Panc1 (cell line): ENCODE measurements around the gene COL16A1. TPM values are rescaled to one million over a fixed set of nuclear protein-coding genes. Genes with fewer than 3 reads are reported as not detected.

Experiments used
- ATAC-seq: fragments of 200-7000 bp; cut with Tn5 transposase; 2 replicates; pipeline ENCODE4 v1.9.1; 2020; ENCODE audit warnings: mild to moderate bottlenecking, moderate library complexity
- BruUV-seq: library from RNA; stranded (reverse); fragments of 400-500 nt; replicated peaks from 2 replicates; lab custom pipeline; 2021; lab: Mats Ljungman, UMichigan
- CTCF ChIA-PET: fragments of 300-600 bp; sonication (Branson Sonifier 250); formaldehyde crosslinking; loops from one replicate; lab custom pipeline; 2022; ENCODE audit warnings: antibody characterized with exemption; lab: Charles Lee
- POLR2A ChIA-PET: fragments of 300-600 bp; sonication (Branson Sonifier 250); formaldehyde crosslinking; loops from one replicate; lab custom pipeline; 2022; ENCODE audit warnings: antibody characterized with exemption; lab: Charles Lee
- DNase-seq: peaks from one replicate; pipeline ENCODE4 v3.0.0-alpha.2; 2010; ENCODE audit warnings: low read depth, low spot score
- H3K27ac ChIP-seq: 2 replicates; pipeline ENCODE4 v1.5.1; 2011; ENCODE audit warnings: mild to moderate bottlenecking, low read length, inconsistent platforms
- H3K27me3 ChIP-seq: fragments of 200-500 bp; sonication (Bioruptor generic); 2 replicates; pipeline ENCODE4 v1.6.0; 2014; ENCODE audit warnings: low read length, inconsistent platforms; ENCODE audit not compliant: control insufficient read depth, insufficient read depth
- H3K36me3 ChIP-seq: fragments of 200-500 bp; sonication (Bioruptor generic); 2 replicates; pipeline ENCODE4 v1.5.1; 2014; ENCODE audit warnings: inconsistent platforms, mild to moderate bottlenecking, low read length, moderate library complexity; ENCODE audit not compliant: control insufficient read depth, insufficient read depth
- H3K4me1 ChIP-seq: 2 replicates; pipeline ENCODE4 v1.5.1; 2011; ENCODE audit warnings: inconsistent platforms, mild to moderate bottlenecking, low read length, moderate library complexity; ENCODE audit not compliant: control insufficient read depth, insufficient read depth
- H3K4me3 ChIP-seq, 2 experiments: 2 replicates each; pipeline ENCODE4 v1.5.1; 2011 to 2012; ENCODE audit warnings: low read depth in 2 of 2, low read length in 2 of 2, mild to moderate bottlenecking in 2 of 2, inconsistent platforms in 1 of 2, moderate library complexity in 1 of 2
- H3K9me3 ChIP-seq: fragments of 200-500 bp; sonication (Bioruptor generic); 2 replicates; pipeline ENCODE4 v1.5.1; 2014; ENCODE audit warnings: low read depth, mild to moderate bottlenecking, inconsistent platforms, low read length, moderate library complexity; ENCODE audit not compliant: control insufficient read depth, insufficient read depth
- POLR2AphosphoS5 ChIP-seq: IDR thresholded peaks from 2 replicates; pipeline ENCODE4 v1.6.1; 2012; ENCODE audit warnings: mild to moderate bottlenecking, low read depth, low read length, moderate library complexity
- SIN3A ChIP-seq: IDR thresholded peaks from 2 replicates; pipeline ENCODE4 v1.6.1; 2012; ENCODE audit warnings: low read depth, mild to moderate bottlenecking, low read length, moderate library complexity, borderline replicate concordance; ENCODE audit not compliant: insufficient read depth
- TCF7L2 ChIP-seq: IDR thresholded peaks from 2 replicates; pipeline ENCODE4 v1.6.1; 2011; ENCODE audit warnings: mild to moderate bottlenecking, low read depth, low read length, inconsistent platforms
- in situ Hi-C: cut with HindIII; loops from 2 replicates; pipeline ENCODE4 v1.10.0; 2016; ENCODE audit warnings: low sequenced_read_pairs, low pct_unique_long_range_greater_than_20kb
- intact Hi-C: fragments of 100-400 bp; cut with micrococcal nuclease; formaldehyde crosslinking; loops from one replicate; pipeline ENCODE4 v1.10.0; 2022; ENCODE audit not compliant: unreplicated experiment
- total RNA-seq: library from RNA; stranded (reverse); gene quantifications from one replicate; pipeline ENCODE4 v1.2.1, GENCODE V29; 2021; ENCODE audit not compliant: unreplicated experiment
- TF ChIP-seq, protein P1 (sequence below): fragments of 450-650 bp; IDR thresholded peaks from 2 replicates; pipeline ENCODE4 v1.5.1; 2017; ENCODE audit warnings: mild to moderate bottlenecking
- TF ChIP-seq, protein P2 (sequence below), 2 experiments: IDR thresholded peaks; 2 replicates each; pipeline ENCODE4 v1.6.1; 2011 to 2012; ENCODE audit warnings: low read depth in 2 of 2, control low read depth in 1 of 2, low read length in 1 of 2, mild to moderate bottlenecking in 1 of 2, moderate library complexity in 1 of 2; ENCODE audit not compliant: insufficient read depth in 1 of 2

The COL16A1 gene
- total RNA-seq, 1 experiment from 2014 or later, result 7.6 TPM

- intact Hi-C loops, result no loop called here
- BruUV-seq, result no TSS peak
- Histone ChIP-seq H3K27ac (no peak overlapping the region), H3K9me3 (no peaks in the 10 kb centered on the region), H3K4me3 (no peak overlapping the region), H3K4me1 (no peaks in the 10 kb centered on the region), H3K36me3 (no peaks in the 10 kb centered on the region), H3K27me3 (no peaks in the 10 kb centered on the region)
- CTCF ChIA-PET, result no interaction called here
- in situ Hi-C loops, result no loop called here
- ATAC-seq (no peak), DNase-seq (no peak)
- POLR2A ChIA-PET, result interaction anchor here (0.6 to 1.0 kb wide), 3 partner anchors 17 to 599 kb away, joined by 3 to 8 read pairs (median 4); no protein-coding TSS in a partner anchor
- no peak for TF ChIP-seq TCF7L2
- no peak for TF ChIP-seq POLR2AphosphoS5
- TF ChIP-seq, protein P1, sequence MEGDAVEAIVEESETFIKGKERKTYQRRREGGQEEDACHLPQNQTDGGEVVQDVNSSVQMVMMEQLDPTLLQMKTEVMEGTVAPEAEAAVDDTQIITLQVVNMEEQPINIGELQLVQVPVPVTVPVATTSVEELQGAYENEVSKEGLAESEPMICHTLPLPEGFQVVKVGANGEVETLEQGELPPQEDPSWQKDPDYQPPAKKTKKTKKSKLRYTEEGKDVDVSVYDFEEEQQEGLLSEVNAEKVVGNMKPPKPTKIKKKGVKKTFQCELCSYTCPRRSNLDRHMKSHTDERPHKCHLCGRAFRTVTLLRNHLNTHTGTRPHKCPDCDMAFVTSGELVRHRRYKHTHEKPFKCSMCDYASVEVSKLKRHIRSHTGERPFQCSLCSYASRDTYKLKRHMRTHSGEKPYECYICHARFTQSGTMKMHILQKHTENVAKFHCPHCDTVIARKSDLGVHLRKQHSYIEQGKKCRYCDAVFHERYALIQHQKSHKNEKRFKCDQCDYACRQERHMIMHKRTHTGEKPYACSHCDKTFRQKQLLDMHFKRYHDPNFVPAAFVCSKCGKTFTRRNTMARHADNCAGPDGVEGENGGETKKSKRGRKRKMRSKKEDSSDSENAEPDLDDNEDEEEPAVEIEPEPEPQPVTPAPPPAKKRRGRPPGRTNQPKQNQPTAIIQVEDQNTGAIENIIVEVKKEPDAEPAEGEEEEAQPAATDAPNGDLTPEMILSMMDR, result no peak
- TF ChIP-seq SIN3A, result no peak
- TF ChIP-seq, protein P2, sequence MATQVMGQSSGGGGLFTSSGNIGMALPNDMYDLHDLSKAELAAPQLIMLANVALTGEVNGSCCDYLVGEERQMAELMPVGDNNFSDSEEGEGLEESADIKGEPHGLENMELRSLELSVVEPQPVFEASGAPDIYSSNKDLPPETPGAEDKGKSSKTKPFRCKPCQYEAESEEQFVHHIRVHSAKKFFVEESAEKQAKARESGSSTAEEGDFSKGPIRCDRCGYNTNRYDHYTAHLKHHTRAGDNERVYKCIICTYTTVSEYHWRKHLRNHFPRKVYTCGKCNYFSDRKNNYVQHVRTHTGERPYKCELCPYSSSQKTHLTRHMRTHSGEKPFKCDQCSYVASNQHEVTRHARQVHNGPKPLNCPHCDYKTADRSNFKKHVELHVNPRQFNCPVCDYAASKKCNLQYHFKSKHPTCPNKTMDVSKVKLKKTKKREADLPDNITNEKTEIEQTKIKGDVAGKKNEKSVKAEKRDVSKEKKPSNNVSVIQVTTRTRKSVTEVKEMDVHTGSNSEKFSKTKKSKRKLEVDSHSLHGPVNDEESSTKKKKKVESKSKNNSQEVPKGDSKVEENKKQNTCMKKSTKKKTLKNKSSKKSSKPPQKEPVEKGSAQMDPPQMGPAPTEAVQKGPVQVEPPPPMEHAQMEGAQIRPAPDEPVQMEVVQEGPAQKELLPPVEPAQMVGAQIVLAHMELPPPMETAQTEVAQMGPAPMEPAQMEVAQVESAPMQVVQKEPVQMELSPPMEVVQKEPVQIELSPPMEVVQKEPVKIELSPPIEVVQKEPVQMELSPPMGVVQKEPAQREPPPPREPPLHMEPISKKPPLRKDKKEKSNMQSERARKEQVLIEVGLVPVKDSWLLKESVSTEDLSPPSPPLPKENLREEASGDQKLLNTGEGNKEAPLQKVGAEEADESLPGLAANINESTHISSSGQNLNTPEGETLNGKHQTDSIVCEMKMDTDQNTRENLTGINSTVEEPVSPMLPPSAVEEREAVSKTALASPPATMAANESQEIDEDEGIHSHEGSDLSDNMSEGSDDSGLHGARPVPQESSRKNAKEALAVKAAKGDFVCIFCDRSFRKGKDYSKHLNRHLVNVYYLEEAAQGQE (IDR thresholded peaks at IDR 0.05; ENCODE audit: insufficient read depth in 1 of 2, low read depth in 2 of 2, low read length in 1 of 2), result no peak
Observed at GRCh38 chr1:31735571-31735970, 31.8 kb upstream of the COL16A1 start.

GRCh38 chr1:31734582-31735107 lies 30.8 kb upstream of the COL16A1 start:
- in situ Hi-C loops (no loop called here), intact Hi-C loops (no loop called here)
- TF ChIP-seq TCF7L2 (no peak), POLR2AphosphoS5 (no peak), SIN3A (no peak)
- TF ChIP-seq, protein P1, result no peak
- TF ChIP-seq, protein P2 (IDR thresholded peaks at IDR 0.05; ENCODE audit: insufficient read depth in 1 of 2, low read depth in 2 of 2, low read length in 1 of 2), result no peak
- DNase-seq, result no peak
- H3K27me3 ChIP-seq, result no peaks in the 10 kb centered on the region
- no TSS peak for BruUV-seq
- no peaks in the 10 kb centered on the region for H3K4me1 ChIP-seq
- ATAC-seq, result no peak; the same call in 1 of the 2 replicates
- H3K4me3 ChIP-seq, result no peak overlapping the region
- POLR2A ChIA-PET, result no interaction called here
- H3K27ac ChIP-seq, result no peak overlapping the region
- H3K9me3 ChIP-seq, result no peaks in the 10 kb centered on the region
- no peaks in the 10 kb centered on the region for H3K36me3 ChIP-seq
- CTCF ChIA-PET, result interaction anchor here (0.7 kb wide), 1 partner anchor 20 kb away, joined by 4 read pairs; no protein-coding TSS in a partner anchor
